HG03066 (cell line): ENCODE measurements around the gene CCDC97.

Source experiments
- ATAC-seq: cut with Tn5 transposase; IDR thresholded peaks from one replicate; pipeline ENCODE4 v1.9.1; 2021; ENCODE audit warnings: low read depth; ENCODE audit not compliant: unreplicated experiment

CCDC97 gene

DNA sequence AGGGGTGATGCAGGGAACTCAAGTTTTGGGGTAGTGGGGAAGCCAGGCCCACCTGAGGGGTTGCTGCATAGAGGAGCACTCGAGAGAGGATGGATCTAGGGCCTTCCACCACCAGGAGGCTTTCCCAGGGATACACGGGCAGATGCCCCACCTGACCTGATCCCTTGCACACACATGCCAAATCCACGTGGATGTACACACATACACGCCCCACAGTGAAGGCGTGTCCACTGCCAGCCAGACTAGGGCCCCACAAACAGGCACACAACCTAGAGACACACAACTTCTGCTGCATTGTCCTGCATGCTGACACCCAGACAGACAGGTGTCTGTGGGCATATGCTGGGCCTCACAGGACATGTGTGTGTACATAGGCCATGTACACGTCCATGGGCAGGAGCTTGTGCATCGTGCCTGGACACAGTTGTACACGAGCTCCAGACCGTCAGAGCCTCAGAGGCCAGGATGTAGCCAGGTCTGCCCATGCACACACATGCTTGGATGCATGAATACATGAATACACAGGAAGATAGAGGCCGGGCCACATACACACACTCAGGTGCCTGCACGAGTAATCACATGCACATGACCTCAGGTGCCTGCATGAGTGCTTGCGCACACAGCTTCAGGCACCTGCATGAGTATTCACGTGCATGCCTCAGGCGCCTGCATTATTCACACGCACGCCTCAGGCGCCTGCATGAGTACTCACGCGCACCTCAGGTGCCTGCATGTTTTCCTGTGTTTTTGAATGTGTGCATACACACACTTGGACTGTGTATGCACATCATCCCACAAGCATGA lies 8.9 kb downstream of the CCDC97 start:
- no peak for ATAC-seq

DNA sequence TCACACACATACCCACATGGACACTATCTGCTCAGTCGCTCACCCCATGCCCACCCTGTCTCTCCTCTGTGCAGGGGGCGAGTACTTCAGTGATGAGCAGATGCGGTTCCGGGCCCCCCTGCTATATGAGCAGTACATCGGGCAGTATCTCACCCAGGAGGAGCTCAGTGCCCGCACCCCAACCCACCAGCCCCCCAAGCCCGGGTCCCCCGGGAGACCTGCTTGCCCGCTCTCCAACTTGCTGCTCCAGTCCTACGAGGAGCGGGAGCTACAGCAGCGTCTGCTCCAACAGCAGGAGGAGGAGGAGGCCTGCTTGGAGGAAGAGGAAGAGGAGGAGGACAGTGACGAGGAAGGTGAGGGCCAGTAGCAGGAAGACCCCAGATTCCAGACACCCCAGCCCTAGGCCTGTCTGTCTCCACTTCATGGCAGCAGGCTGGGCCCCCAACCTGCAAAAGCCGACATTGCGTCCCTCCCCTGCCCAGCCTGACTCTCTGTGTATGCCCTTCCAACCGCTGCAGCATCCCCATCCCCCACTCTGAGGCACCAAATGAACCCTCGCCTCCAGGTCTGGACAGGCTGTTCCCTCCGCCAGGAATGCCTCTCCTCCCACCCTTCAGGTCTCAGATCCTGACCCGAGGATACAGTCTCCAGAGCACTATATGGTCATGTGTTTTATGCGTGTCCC lies 9.7 kb downstream of the CCDC97 start:
- no peak for ATAC-seq

DNA sequence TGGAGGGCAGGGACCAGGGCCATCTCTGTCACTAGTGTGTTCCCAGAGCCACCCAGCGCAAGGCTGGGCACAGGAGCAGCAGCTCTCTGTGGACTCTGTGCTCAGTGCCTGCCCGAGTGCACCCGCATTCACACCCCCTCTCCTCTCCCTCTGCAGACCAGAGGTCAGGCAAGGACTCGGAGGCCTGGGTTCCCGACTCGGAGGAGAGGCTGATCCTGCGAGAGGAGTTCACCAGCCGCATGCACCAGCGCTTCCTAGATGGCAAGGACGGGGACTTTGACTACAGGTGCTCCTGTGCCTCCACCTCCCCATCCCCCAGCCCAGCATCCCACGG lies 10.2 kb downstream of the CCDC97 start:
- no peak for ATAC-seq

DNA sequence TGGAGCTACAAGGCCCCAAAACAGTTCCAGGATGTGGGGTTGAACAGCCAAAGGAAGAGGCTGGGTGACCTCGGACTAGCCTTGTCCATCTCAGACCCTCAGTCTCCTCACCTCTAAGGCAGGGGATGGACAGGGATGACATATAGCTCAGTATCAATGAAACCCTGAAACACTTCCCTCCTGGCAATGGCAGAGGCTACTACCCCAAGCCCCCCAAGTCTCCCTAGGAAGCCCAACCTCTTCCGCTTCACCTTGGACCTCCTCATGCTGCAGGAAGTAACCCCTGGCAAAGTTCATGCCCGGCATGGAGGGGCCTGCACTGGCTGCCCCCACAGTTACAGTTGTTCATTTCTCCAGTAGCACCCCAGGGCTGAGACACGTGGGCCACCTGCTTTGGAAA lies 10.6 kb downstream of the CCDC97 start:
- ATAC-seq = no peak

DNA sequence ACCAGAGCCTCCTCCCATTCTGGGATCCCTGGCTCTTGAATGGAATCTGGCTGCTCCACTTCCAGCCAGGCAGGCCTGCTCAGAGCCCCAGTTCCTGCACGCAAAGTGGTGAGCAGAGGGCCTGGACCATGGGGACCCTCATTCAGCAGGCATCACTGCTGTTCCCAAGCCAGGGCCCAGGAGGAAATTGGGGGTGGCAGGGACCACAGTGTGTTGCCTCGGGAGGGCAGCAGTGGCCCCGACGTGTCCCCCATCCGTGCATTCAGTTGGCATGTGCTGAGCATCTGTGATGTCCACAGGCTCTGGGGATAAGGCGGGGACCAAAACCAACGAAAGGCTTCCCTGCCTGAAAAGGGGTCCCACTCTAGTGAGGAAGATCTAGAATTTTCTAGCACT lies 11.2 kb downstream of the CCDC97 start:
- ATAC-seq = no peak

DNA sequence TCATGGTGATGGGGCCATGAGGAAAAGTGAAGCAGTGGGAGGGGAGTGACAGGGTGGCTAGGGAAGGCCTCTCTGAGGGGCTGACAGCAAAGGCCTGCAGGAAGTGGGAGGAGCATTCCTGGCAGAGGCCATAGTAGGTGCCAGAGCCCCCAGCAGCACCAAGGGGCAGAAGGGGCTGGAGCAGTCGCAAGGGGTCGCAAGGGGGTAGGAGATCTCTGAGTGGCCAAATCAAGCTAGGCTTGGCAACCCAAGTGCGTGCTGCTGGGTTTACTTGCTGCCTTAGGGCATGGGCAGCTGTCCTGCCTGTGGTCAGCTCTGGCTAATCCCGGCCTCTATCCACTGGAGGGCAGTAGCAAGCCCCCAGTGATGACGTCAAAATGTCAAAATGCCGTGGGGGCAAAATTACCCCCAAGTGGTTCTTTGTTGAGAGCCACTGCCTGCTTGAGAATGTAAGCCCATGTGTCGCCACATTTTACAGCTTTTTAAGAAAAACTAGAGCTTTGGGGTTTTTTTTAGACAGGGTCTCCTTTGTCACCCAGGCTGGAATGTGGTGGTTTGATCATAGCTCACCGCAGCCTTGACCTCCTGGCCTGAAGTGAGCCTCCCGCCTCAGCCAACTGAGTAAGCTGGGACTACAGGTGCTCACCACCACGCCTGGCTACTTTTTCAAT lies 11.8 kb downstream of the CCDC97 start:
- no peak for ATAC-seq

DNA sequence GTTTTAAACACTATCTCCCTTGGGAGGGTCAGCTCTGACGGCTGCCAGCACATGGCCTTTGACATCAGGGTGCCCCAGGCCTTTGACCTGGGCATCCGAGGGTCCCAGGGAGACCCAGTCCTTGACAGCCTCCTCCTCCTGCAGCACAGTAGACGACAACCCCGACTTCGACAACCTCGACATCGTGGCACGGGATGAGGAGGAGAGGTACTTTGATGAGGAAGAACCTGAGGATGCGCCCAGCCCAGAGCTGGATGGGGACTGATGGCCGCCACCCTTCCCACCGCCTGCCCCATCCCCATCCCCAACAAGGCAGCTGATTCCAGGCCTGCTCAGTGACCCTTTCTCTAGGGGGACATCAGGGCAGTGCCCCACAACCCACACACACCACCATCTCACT lies 12.5 kb downstream of the CCDC97 start:
- ATAC-seq = no peak

DNA sequence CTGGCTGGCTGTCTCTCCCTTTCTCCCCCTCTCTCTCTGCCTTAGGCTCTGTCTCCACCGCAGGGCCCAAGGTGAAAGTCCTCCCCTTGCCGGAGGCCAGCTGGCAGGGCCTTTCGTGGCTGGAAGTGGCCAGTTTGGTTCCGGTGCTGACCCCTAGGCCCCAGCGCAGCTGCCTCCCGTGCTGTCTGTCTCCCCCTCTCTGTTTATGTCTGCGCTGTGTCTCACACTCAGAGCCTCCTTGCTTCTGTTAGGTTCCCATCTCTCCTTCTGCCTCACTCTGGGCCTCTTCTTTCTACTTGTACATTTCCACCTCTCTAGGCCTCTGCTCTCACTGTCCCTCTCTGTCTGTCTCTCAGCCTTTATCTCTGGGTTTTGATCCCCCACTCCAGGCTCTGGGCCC lies 13.1 kb downstream of the CCDC97 start:
- ATAC-seq = no peak

DNA sequence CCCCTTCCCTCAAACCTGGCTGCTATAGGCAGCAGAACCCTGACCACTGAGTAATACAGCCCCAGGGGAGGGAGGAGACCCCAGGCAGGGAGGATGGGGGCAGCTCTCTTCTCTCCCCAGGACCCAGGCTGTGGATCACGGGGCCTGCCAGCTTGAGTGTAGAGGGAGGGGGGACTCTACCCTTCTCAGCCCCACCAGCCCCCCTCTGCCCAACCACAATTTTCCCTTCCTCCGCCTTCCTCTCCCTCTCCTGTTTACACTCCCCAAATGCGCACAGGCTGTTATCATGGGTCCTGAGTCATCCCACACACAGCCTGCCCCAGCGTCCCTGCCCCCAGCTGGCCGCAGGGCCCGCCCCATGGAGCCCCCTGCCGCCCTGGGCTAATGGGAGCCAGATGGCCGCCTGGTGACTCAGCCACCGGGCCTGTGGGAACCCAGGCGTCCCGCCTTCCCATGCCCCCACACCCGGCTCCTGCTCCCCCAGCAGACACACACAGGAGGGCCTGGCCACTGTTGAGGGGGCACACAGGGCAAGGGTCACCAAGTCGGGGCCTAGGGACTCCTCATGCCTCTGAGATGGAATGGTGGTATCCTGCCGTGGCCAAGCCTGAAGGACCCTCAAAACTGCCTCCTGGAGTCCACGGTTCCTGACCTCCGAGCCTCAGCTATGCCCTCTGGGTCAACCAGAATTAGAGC lies 13.6 kb downstream of the CCDC97 start:
- ATAC-seq = no peak

DNA sequence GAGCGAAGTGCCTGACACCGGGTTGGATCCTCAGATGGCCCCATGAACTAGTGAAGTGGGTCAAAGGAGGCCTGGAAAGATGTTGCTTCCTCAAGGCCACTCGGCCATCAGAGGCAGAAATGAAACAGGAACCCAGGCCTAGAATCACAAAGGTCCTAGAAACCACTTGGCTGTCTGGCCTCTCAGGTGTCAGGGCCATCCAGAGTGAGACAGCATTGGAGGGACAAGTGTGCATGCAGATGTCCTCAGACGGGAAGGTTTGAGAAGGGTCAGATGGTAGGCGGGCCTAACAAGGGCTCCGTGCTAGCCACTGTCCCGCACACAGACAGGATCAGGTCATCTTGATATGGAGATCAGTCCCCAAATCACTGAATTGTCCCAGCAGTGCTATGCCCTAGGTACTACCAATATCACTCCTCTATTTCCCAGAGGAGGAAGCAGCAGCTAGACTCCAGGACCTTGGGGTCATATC lies 14.3 kb downstream of the CCDC97 start:
- ATAC-seq = no peak

DNA sequence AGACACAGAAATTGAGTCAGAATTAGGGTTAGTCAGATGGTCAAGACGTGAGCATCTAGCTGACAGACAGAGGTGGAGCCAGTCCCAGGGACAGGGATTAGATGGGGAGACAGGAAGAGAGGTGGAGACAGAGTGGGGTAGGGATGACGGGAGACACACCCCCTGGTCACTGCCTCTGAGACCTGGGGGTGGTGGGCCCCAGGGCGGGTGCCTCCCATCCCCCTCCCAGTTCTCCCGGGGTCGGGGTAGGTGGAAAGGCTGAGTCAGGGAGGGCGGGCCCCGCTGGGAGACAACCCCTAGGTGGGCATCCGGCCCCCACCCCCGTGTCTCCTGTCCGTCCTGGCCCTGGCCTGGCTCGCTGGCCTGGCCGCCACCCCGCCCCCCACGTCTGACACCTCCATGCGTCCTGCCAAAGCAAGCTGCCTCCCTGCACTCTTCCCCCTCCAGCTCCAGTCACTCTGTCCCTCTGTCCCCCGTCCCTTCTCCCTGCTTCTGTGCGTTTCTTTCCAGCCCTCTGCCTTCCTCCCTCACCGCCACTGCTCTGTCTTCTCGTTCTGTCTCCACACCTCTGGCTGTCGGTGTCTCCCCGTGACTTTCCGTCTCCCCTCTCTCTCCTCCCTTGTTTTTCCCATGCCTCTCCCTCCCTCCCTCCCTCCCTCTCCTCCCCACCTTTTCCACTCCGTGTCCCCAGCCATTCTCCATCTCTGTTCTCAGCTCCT lies 15.1 kb downstream of the CCDC97 start:
- ATAC-seq = no peak

DNA sequence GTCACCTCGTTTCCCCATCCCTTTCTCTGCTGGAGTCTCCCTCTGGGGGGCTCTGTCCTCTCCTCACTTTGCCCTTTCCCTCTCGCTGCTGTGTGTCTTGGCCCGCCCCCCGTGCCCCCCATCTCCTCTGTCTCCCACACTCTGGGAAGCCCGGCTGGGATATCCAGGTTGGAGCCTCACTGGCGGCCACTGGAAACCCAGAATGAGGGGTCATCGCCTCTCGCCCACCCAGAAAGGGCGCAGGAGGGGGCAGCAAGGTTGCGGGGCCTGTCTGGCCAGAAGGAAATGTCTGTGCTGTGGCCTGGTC lies 15.6 kb downstream of the CCDC97 start:
- ATAC-seq = no peak

DNA sequence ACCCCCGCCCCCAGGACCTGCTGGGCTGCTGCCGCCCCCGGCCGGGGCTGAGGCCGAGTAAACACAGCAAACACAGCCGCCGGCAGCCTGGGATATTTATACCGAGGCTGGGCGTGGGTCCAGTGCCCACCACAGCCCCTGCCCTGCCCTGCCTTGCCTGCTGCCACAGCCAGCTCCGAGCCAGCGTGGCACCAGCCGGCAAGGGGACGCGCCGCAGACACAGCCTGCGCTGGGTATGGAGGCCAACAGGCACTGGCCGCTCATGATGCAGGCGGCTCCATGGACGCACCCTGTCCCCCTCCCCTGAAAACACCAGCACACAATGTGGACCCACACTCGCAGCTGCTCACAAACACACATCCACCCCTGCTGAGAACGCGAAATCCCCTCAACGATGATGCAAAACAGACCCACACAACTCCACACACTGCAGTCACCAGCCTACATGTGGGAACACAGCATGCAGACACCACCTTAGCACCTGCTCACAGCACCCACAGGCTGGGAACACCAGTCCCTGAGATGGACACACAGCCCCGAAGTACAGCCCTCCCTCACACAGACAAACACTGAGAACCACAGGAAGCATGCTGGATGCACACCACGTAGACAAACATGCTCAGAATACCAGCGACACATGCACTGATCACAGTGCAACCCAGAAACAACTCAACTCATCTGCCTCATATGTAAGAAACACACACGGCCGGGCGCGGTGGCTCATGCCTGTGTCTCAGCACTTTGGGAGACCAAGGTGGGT lies 16.2 kb downstream of the CCDC97 start:
- no peak for ATAC-seq

DNA sequence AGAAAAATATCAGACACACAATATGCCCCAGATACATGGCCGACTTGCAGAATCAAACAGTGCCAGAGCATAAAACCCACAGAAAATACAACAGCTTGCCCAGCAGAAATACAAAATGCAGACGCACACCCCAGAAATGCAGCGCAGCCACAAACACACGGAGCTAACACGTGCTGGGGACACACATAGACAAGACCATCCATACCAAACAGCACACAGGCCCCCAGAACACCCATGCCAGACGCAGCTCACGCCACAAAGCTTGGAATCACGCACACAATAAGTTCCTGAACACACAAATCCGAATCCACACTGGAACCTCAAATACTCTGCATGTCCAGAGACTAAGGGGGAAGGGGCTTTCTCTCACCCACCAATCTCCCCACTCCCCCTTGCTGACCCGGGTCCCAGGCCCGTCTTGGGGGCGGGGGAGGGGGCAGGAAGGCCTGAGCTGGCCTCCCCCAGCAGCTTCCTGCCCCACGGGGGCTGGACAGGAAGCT lies 17.2 kb downstream of the CCDC97 start:
- no peak for ATAC-seq

DNA sequence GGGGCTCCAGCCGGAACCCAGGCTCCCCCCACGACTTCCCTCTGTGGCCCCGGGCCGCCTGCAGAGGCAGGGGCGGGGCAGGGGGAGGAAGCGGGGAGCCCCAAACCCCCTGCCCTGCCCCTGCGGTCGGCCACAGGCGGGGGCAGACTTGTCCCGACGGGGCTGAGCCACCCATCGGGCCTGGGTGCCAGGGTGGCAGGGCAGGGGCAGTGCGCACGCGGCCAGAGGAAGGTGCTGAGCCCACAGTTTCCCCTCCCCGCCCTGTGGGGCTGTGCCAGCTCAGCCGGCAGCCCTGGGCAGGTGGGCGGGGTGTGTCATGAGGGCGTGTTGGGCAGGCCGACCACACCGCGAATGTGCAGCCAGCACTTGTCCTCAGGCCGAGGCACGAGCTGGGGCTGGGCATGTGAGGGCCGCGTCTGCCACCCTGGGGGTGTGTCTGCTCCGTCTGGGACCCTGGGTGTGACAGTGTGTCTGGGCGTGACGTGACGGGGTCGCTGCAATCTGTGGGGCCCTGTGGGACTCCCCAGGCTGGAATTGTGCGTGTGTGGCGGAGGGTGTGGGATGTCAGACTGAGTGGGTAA lies 17.7 kb downstream of the CCDC97 start:
- peak; percentile 50 for ATAC-seq

DNA sequence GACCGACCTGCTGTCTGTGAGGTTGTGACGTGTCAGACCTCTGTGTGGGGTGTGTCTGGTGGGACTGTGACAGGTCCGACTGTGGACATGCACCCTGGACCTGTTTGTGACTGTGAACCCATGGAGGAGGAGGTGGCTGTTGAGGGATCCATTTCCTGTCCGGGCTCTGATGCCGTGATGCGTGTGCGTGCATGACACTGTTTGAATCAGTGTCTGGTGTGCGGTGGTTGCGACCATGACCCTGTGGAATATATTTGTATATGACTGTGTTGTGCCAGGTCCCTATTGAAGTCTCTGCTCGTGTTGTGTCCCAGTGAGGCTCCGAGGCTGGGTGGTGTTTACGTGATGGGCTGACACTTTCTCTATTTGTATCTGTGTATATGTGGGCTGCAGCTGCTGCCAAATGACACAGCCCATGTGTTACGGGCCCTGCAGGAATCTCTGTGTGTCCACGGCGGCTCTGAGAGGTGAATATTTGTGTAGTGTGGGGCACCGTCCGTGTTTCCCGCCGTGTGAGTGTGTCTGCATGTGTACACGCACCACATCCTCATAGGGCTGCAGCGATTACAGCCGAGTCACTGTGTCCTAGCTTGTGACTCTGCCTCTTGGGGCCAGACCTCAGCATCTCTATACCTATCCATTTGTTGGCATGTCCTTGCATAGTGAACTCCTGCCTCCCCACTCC lies 18.3 kb downstream of the CCDC97 start:
- ATAC-seq = peak; percentile 13

DNA sequence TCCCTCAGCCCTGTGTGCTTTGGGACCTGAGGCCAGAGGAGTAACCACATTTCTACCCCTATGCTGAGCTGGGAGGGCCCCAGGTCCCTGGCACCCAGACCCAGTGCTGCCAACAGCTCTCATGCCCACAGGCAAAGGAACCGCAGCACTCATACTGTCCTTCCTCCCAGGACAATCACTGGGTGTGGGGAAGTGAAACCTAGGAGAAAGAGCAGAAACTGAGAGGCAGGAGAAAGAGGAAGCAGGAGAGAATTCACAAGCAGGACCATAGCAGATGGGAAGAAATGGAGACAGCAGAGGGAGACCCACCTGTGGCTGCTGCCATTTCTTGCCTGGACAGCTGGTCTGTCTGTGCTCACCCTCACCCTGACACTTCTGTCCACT lies 18.9 kb downstream of the CCDC97 start:
- no peak for ATAC-seq

DNA sequence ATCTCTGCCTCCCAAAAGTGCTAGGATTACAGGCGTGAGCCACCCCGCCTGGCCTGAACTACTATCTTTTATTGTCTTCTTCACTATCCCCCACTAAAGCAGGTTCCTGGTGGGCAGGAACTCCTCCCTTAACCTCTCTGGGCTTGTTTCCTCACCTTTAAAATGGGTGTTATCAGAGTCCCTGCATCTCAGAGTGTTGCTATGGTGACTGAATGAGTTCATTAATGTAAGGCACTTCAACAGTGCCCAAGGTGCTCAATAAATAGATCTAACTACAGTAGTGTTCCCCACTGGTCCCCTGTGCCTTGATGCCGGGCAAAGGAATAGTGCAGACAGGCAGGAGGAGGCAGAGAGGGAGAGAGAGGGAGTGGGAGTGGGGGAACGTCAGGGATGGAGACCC lies 20.5 kb downstream of the CCDC97 start:
- no peak for ATAC-seq
